ENCODE measurements around the gene MS4A15.
"Not testable (repeated sequence)": the region's sequence is repeated elsewhere in the genome, so short reads cannot be mapped to it uniquely, and the experiment has no call there.

MS4A15 gene

DNA sequence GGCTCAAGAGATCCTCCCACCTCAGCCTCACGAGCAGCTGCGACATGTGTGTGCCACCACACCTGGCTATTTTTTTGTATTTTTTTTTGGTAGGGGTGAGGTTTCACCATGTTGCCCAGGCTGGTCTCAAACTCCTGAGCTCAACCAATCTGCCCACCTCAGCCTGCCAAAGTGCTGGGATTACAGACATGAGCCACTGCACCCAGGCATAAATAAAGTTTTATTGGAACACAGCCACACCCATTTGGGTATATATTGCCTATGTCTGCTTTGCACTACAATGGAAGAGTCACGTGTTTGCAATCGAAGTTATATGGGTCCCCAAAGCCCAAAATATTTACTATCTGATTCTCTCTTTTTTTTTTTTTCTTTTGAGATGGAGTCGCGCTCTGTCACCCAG is 1.8 kb upstream of the MS4A15 start:
- no peak for DNase-seq (ENCODE audit: low spot score)

GRCh38 chr11:60757231-60757800 is 649 bp downstream of the MS4A15 start:
- no peak for DNase-seq (ENCODE audit: low spot score)

GRCh38 chr11:60758671-60759070 is 2.0 kb downstream of the MS4A15 start:
- not testable (repeated sequence) for DNase-seq (ENCODE audit: low spot score)

GRCh38 chr11:60759438-60760225 is 3.0 kb downstream of the MS4A15 start:
- DNase-seq (ENCODE audit: low spot score) = not testable (repeated sequence)

- DNase-seq (ENCODE audit: low spot score) = no peak
Observed at GRCh38 chr11:60761436-60762190, 4.9 kb downstream of the MS4A15 start.

DNA sequence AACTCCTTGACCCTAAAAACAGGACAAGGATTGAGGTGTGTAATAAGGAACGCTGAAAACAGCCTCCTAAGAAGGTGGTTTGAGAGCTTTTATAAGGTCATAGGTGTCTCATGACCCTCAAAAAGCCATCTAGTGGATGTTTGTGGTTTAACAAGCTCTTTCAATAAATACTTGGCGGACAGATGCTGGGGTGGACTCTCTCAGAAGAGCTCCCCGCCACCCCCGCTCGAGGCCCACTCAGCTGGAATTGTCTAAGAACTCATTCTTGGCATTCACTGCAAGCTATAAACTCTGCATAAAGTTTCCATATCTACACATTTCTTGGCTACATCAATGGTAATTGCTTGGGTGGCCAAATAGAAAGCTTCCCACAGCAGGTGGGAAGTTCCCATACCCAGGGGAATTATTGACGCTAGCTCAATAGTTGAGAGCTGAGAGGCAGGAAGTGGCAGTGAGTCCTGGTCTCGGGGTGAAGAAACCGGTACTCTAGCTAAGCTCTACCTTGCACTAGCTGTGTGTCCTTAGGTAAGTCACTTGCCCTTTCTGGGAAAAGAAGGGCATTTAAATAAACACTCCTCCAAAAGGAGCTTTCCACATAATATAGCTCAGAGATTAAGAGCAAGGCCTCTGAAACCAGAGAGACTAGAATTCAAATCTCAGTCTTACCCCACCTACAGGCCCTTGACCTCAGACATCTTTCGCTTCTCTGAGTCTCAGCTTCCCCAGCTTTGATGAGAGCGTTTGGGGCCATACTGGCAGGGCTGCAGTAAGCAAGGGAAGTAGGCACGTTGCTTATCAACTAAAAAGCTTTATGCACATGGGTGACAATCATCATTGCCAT is 6.4 kb downstream of the MS4A15 start:
- DNase-seq (ENCODE audit: low spot score) = no peak

GRCh38 chr11:60763692-60764369 is 7.2 kb downstream of the MS4A15 start:
- no peak for DNase-seq (ENCODE audit: low spot score)

DNA sequence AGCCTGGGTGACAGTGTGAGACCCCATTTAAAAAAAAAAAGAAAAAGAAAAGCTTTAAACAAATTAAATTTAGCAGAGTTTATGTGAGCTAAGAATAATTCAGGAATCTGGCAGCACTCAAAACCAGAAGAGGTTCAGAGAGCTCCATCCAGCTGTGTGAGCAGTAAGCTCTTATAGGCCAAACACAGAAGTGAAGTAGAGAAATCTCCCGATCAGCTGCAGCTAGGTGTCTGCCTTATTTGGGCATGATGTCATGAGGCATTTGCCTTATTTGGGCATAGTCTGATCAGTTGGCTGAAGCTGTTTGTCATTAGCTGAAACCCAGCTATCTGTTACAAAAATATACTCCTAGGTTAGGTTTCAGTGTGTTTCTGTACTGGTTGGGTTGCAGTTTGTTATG is 8.2 kb downstream of the MS4A15 start:
- DNase-seq (ENCODE audit: low spot score) = no peak

DNA sequence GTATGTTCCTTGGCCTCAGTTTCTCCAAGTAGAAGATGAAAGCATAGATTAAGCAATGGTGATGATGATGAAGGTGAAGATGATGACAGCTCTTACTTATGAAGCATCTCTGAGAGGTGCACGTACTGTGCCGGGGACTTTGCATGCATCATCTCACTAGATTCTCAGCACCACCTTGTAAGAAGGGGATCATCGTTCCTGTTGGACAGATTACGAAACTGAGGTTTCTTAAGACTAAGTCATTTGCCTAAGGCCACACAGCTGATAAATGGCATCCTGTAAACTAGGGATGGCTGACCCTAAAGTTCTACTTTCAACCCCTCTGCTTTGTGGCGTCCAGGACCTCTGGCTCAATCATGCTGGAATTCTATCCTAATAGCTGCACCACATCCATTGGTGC is 8.7 kb downstream of the MS4A15 start:
- DNase-seq (ENCODE audit: low spot score) = no peak

DNA sequence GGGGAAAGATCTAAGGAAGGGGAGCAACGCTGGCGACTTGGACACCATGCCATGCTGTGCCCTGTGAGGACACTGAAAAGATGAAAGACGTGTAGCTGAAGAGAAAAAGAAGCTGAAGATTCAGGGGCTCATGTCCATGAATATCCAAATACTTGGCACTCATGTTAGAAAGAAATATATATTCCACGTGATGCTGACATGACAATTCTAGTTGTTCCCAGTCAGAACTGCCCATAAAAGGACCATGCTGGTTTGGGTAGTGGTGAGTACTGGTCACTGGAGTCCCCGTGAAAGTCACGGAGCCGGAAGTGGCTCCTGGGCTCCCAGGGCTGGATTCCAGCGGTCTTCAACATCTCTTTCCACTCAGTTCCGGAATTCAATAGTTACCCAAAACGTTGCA is 9.9 kb downstream of the MS4A15 start:
- DNase-seq (ENCODE audit: low spot score) = no peak

DNA sequence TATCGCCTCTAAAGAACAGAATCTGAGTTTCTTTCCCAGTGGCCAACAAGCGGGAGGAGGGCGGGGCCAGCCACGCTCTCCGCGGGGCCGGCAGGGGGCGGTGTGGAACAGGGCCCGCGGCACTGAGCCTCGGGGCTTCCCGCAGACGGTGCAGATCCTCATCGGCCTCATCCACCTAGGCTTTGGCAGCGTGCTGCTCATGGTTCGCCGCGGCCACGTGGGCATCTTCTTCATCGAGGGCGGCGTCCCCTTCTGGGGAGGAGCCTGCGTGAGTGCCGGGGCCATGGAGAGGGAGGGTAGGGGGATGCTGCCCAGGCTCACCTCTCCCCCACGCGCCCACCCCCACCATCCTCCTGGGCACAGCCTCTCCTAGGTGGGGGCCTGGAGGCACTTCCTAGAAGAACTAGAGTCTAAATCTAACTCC is 10.7 kb downstream of the MS4A15 start:
- DNase-seq (ENCODE audit: low spot score) = no peak

DNA sequence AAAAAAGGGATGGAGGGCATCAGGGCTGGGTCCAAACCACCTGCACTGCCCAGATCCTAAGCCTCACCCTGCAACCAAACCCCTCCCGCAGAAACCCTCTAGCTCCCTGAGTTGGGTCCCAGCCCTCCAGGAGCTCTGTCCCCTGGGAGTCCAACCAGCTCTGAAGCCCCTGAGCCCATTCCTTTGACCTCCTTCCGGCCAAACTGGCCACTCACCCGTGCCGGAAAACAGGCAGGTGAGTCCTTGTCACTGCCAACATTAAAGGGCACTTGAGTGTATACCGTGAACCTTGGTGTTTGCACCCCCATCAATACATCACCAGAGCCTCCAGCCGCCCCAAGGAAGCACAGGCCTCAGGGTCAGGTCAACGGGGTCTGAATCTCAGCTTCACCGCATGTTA is 11.5 kb downstream of the MS4A15 start:
- no peak for DNase-seq (ENCODE audit: low spot score)

DNA sequence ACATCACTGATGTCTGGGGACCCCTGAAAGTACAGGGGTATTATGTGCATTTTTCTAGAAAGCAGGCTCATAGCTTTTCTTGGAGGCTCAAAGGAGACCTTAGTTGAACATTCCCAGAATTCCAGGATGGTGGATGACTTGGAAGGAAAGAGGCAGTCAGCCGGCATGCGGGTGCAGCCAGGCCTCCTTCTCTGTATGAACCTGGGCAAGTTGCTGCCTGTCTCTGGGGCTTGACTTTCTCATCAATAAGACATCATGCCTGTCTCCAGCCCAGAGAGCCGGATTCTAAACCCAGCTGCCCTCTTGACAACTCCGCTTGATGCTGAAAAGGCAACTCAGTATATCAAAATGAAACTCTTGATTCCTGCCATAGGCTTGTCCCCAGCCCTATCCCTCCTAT is 12.6 kb downstream of the MS4A15 start:
- no peak for DNase-seq (ENCODE audit: low spot score)

DNA sequence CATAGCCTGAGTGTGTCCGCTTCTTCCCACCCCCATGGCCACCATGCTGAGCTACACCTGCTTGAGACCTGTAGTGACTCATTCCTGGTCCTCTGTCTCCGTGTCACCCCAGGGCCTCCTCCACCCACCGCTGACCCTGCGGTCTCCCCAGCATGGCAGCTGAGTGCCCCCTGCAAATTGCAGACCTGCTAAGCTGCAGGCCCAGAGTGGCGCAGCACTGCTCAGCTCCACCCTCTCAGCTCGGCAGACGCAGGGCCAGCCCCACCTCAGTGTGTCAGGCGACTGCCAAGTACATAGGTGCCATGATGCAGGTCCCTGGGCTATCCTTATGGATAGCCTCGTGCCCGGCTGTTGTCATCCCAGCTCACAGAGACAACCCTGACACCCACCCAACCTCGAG is 13.1 kb downstream of the MS4A15 start:
- DNase-seq (ENCODE audit: low spot score) = no peak

DNA sequence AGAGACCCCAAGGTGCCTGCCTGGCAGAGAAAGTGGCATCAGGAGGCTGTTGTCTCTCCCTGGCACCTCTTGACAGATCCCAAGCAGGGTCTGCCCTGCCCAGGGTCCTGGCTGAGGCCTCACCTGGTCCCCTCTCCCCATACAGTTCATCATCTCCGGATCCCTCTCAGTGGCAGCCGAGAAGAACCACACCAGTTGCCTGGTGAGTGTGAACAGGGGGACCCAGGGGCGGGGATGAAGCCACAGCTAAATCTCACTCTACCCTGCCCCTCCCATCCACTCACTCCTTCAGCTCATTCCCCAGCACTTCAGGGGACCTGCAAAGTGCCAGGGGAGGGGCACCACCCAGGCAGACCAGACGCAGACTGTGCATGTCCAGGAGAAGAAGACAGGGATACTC is 14.5 kb downstream of the MS4A15 start:
- DNase-seq (ENCODE audit: low spot score) = no peak

- no peak for DNase-seq (ENCODE audit: low spot score)
Observed at GRCh38 chr11:60771879-60772525, 15.3 kb downstream of the MS4A15 start.

- DNase-seq (ENCODE audit: low spot score) = no peak
Observed at GRCh38 chr11:60772666-60773065, 16.0 kb downstream of the MS4A15 start.

- DNase-seq (ENCODE audit: low spot score) = no peak
Observed at GRCh38 chr11:60774726-60775125, 18.1 kb downstream of the MS4A15 start.

DNA sequence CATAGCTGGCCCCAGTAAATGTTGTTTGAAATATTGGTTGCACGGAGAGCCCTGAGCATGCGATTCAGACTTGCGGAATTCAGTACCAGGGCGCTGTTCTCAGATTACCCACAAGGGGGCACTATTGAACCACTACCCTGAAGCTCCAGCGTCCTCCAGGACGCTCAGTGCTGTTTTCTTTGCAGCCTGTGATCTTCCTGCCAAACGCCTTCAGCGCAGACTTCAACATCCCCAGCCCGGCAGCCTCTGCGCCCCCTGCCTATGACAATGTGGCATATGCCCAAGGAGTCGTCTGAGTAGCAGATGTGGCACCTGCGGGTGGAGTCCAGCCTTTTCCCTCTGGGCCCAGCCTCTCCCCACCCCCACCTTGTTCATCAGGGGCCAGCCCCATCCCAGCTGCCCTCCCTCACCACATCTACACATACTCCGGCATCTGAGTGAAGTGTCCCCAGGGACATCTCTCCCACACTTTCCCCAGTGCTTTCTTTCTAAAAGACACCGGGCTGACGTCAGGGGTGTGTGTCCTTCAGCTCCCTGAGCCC is 18.8 kb downstream of the MS4A15 start:
- peak; percentile 76 for DNase-seq (ENCODE audit: low spot score)

GRCh38 chr11:60776167-60776566 is 19.5 kb downstream of the MS4A15 start:
- DNase-seq (ENCODE audit: low spot score) = no peak

DNA sequence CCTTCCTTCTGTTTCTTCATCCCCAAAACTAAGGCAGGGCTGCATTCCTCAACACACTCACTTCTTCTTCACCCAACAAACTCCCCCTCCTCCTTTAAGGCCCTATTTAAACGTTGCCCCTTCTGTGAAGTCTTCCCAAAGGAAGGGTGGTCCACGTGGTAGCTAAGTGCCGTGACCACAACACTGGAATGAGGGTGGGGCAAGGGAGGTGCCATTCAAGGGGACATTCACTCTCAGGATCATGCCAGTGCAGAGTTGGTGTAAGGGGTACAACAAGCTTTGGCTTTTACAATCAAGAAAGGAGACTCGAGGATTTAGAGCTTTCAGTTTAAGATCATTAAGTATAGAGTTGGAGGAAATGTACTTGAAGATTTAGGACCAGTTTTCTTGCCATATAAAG is 20.4 kb downstream of the MS4A15 start:
- no peak for DNase-seq (ENCODE audit: low spot score)
